Esophagus squamous epithelium (tissue), 4 donors: ENCODE measurements around the gene MPV17L2. TPM values are rescaled to one million over a fixed set of nuclear protein-coding genes. Genes with fewer than 3 reads are reported as not detected.

Experiments
- small RNA-seq, 4 donors: library from RNA; depleted of rRNA; stranded (forward); fragments of <200 nt; gene quantifications; one replicate each; pipeline ENCODE3, GENCODE V24; 2016
- total RNA-seq, 4 donors: library from RNA; depleted of rRNA; stranded (reverse); fragments of >200 nt; gene quantifications; one replicate each; pipeline ENCODE4 v1.1.0, GENCODE V29; 2016

The MPV17L2 gene
- total RNA-seq, 4 donors from 2014 or later = 10.6 to 23.5 (median 14.0) TPM

Small RNA genes within 50 kb of the gene (small RNA-seq; reads per million reads assigned to genes)
- 0 to 0.27 (median 0) reads per million in 4 donors for gene IFI30

Other genes with a start within 250 kb of the MPV17L2 start
- gene KCNN1, start 226.1 kb upstream of the MPV17L2 start, total RNA-seq = 1 to 10 TPM in 1 of 4 donors, under 1 TPM in 1, not detected in 2; 0.22 to 3.1 TPM
- gene ARRDC2, start 185.0 kb upstream of the MPV17L2 start, total RNA-seq = 10 to 100 TPM; 12.4 to 37.2 (median 15.4) TPM
- 1 to 10 TPM; 1.1 to 2.3 (median 1.9) TPM for gene IL12RB1, start 106.3 kb upstream of the MPV17L2 start, total RNA-seq
- 1 to 10 TPM; 2.3 to 4.8 (median 4.1) TPM for gene MAST3, start 95.4 kb upstream of the MPV17L2 start, total RNA-seq
- 10 to 100 TPM; 20.4 to 42.1 (median 29.1) TPM for gene PIK3R2, start 40.1 kb upstream of the MPV17L2 start, total RNA-seq
- gene IFI30, start 19.4 kb upstream of the MPV17L2 start, total RNA-seq = 10 to 100 TPM; 11.3 to 90.5 (median 25.7) TPM
- gene RAB3A, start 10.8 kb downstream of the MPV17L2 start, total RNA-seq = under 1 TPM in 3 of 4 donors, not detected in 1; 0.30 to 0.76 (median 0.44) TPM
- under 1 TPM in 1 of 4 donors, not detected in 3; 0.76 TPM for gene PDE4C, start 33.2 kb downstream of the MPV17L2 start, total RNA-seq
- 1 to 10 TPM in 2 of 4 donors, under 1 TPM in 2; 0.23 to 3.1 (median 0.96) TPM for gene IQCN, start 81.2 kb downstream of the MPV17L2 start, total RNA-seq
- 100 to 1,000 TPM in 3 of 4 donors, 10 to 100 TPM in 1; 71.7 to 192 (median 166) TPM for gene JUND, start 88.4 kb downstream of the MPV17L2 start, total RNA-seq
- gene LSM4, start 129.9 kb downstream of the MPV17L2 start, total RNA-seq = 100 to 1,000 TPM in 3 of 4 donors, 10 to 100 TPM in 1; 97.3 to 228 (median 137) TPM
- gene PGPEP1, start 147.4 kb downstream of the MPV17L2 start, total RNA-seq = 10 to 100 TPM in 1 of 4 donors, 1 to 10 TPM in 2, under 1 TPM in 1; 0.83 to 10.1 (median 5.3) TPM
- 1 to 10 TPM in 1 of 4 donors, under 1 TPM in 1, not detected in 2; 0.76 to 2.3 TPM for gene GDF15, start 192.9 kb downstream of the MPV17L2 start, total RNA-seq
- 10 to 100 TPM in 1 of 4 donors, 1 to 10 TPM in 1, under 1 TPM in 2; 0.53 to 10.3 (median 1.9) TPM for gene LRRC25, start 204.4 kb downstream of the MPV17L2 start, total RNA-seq
- gene SSBP4, start 226.2 kb downstream of the MPV17L2 start, total RNA-seq = 10 to 100 TPM; 23.7 to 48.1 (median 26.1) TPM
- 10 to 100 TPM in 3 of 4 donors, 1 to 10 TPM in 1; 8.1 to 24.4 (median 14.4) TPM for gene ISYNA1, start 244.9 kb downstream of the MPV17L2 start, total RNA-seq